MM.1S (cell line): ENCODE results near the gene MAL.

ENCODE experiments used
- CTCF ChIP-seq: fragments of 300-600 bp; sonication (generic); IDR thresholded peaks from 2 replicates; pipeline ENCODE4 v1.5.1; 2016; ENCODE audit warnings: antibody characterized with exemption, low read length, mixed read lengths
- EZH2 ChIP-seq: fragments of 300-600 bp; sonication (generic); optimal IDR thresholded peaks from 2 replicates; pipeline ENCODE3; 2017; ENCODE audit warnings: low read depth, mild to moderate bottlenecking, antibody characterized with exemption, low read length, mixed read lengths
- EZH2phosphoT487 ChIP-seq: fragments of 300-600 bp; sonication (generic); IDR thresholded peaks from 2 replicates; pipeline ENCODE4 v1.6.1; 2018; ENCODE audit warnings: antibody characterized with exemption, low read length

GRCh38 chr2:95021023-95021416 lies 4.5 kb upstream of the MAL start:
- TF ChIP-seq CTCF (no peak), EZH2phosphoT487 (no peak), EZH2 (no peak)
